ENCODE data around the gene NTNG2. TPM values are rescaled to one million over a fixed set of nuclear protein-coding genes. Genes with fewer than 3 reads are reported as not detected.
"Not testable (repeated sequence)": the region's sequence is repeated elsewhere in the genome, so short reads cannot be mapped to it uniquely, and the experiment has no call there.

NTNG2 gene
- total RNA-seq, 1 donor from 2014 or later: 2.5 TPM

DNA sequence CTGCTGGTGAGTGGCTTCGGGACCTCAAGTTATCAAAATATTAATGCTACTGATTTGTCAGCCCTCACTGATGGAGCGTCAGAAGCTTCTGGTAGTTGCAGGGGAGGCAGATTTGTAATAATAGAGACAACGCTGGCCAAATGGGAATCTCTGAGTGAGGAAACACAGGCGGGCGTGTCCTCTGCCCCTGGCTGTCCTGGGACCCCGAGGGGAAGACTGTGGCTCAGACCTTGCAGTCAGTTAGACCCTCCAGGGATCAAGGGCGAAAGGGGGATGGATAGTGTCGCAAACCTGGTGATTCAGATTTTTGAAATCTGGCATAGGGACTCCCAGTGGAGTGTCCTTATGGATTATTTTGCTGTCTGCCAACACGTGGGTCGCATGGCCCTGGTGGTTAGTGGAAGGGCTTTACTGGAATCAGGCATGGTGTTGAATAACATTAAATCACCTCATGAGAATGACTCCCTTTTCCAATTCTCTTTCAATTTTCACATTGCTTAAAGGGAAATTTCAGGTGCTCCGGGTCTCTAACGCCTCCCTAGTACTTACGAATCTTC lies 35.1 kb upstream of the NTNG2 start:
- H2AFZ ChIP-seq (ENCODE audit: low read depth, low read length): no peak overlapping the region
- H3K4me1 Mint-ChIP-seq (ENCODE audit: low read depth, unreplicated experiment): no peaks in the 10 kb centered on the region
- no peak for FAIRE-seq

DNA sequence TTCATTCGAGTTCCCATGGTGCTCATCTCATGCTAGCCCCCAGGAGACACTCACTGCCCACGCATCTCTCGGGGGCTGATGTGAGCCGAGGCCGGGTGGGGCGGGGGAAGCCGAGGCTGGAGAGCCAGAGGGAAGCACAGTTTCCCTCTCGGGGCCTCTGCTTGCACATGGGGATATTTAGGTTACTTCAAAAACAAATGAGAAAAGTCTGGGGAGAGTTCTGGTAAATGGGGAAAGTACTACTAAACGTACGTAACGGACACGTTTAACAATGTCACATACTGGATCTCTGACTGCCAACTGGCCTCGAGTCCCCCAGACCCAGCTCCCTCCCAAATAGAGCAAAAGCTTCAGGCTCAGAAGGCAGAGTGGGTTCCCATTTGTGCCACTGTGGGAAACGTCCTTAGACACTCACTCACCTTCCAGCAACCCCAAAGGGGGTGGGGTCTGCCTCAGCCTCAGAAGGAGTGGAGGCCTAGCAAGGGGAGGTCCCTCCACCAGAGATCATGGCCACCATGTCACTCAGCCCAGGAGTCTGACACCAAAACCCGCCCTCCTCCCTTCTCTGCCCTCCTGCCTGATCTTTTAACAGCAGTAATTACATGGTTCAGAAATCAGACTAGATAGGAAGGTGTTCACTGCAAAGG lies 33.8 kb upstream of the NTNG2 start:
- Histone ChIP-seq H3K4me3 (ENCODE audit: insufficient read depth, low read depth, low read length) (no peak overlapping the region), H3K9ac (ENCODE audit: low read length) (no peak overlapping the region), H3K79me2 (ENCODE audit: insufficient read depth, low read length) (no peaks in the 10 kb centered on the region), H3K9me3 (ENCODE audit: insufficient read depth, low read depth, low read length) (no peaks in the 10 kb centered on the region), H4K20me1 (ENCODE audit: insufficient read depth, low read length) (no peaks in the 10 kb centered on the region), H3K4me2 (ENCODE audit: low read length) (no peak overlapping the region), H3K27ac (ENCODE audit: low read depth, low read length) (no peak overlapping the region), H3K4me1 (ENCODE audit: insufficient read depth, low read length) (no peaks in the 10 kb centered on the region), H3K36me3 (ENCODE audit: insufficient read depth, low read length) (no peaks in the 10 kb centered on the region), H2AFZ (ENCODE audit: low read depth, low read length) (no peak overlapping the region), H3K27me3 (ENCODE audit: insufficient read depth, low read length) (peaks cover 52% of the 10 kb centered on the region)
- no peaks in the 10 kb centered on the region for H3K4me1 Mint-ChIP-seq (ENCODE audit: low read depth, unreplicated experiment)
- TF ChIP-seq, protein P1, sequence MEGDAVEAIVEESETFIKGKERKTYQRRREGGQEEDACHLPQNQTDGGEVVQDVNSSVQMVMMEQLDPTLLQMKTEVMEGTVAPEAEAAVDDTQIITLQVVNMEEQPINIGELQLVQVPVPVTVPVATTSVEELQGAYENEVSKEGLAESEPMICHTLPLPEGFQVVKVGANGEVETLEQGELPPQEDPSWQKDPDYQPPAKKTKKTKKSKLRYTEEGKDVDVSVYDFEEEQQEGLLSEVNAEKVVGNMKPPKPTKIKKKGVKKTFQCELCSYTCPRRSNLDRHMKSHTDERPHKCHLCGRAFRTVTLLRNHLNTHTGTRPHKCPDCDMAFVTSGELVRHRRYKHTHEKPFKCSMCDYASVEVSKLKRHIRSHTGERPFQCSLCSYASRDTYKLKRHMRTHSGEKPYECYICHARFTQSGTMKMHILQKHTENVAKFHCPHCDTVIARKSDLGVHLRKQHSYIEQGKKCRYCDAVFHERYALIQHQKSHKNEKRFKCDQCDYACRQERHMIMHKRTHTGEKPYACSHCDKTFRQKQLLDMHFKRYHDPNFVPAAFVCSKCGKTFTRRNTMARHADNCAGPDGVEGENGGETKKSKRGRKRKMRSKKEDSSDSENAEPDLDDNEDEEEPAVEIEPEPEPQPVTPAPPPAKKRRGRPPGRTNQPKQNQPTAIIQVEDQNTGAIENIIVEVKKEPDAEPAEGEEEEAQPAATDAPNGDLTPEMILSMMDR (IDR thresholded peaks at IDR 0.05; ENCODE audit: insufficient read depth, low read depth, low read length): no peak
- TF ChIP-seq EZH2 (IDR thresholded peaks at IDR 0.05; ENCODE audit: insufficient read depth, low read length): no peak
- H3K4me3 Mint-ChIP-seq (ENCODE audit: unreplicated experiment): no peak overlapping the region
- DNase-seq (ENCODE audit: low read depth): no peak
- peaks cover 82% of the 10 kb centered on the region for H3K27me3 Mint-ChIP-seq (ENCODE audit: low read depth, unreplicated experiment)
- H3K27ac Mint-ChIP-seq (ENCODE audit: unreplicated experiment): no peak overlapping the region
- no peak for FAIRE-seq
- H3K36me3 Mint-ChIP-seq (ENCODE audit: low read depth, unreplicated experiment): peaks cover 3% of the 10 kb centered on the region
- H3K9me3 Mint-ChIP-seq (ENCODE audit: unreplicated experiment): peaks cover under 1% of the 10 kb centered on the region

More for the DNA sequence above, 35.1 kb upstream of the NTNG2 start:
- peaks cover 63% of the 10 kb centered on the region for H3K27me3 ChIP-seq (ENCODE audit: insufficient read depth, low read length)
- H3K4me1 ChIP-seq (ENCODE audit: insufficient read depth, low read length): no peaks in the 10 kb centered on the region
- no peaks in the 10 kb centered on the region for H3K36me3 Mint-ChIP-seq (ENCODE audit: low read depth, unreplicated experiment)
- H3K36me3 ChIP-seq (ENCODE audit: insufficient read depth, low read length): no peaks in the 10 kb centered on the region
- H3K79me2 ChIP-seq (ENCODE audit: insufficient read depth, low read length): no peaks in the 10 kb centered on the region
- H3K9me3 ChIP-seq (ENCODE audit: insufficient read depth, low read depth, low read length): no peaks in the 10 kb centered on the region
- H3K27me3 Mint-ChIP-seq (ENCODE audit: low read depth, unreplicated experiment): peaks cover 79% of the 10 kb centered on the region
- no peak overlapping the region for H3K9ac ChIP-seq (ENCODE audit: low read length)
- no peak overlapping the region for H3K4me2 ChIP-seq (ENCODE audit: low read length)
- no peaks in the 10 kb centered on the region for H4K20me1 ChIP-seq (ENCODE audit: insufficient read depth, low read length)
- H3K9me3 Mint-ChIP-seq (ENCODE audit: unreplicated experiment): no peaks in the 10 kb centered on the region
- no peak for TF ChIP-seq EZH2 (IDR thresholded peaks at IDR 0.05; ENCODE audit: insufficient read depth, low read length)
- TF ChIP-seq, protein P1 (IDR thresholded peaks at IDR 0.05; ENCODE audit: insufficient read depth, low read depth, low read length): no peak
- H3K4me3 ChIP-seq (ENCODE audit: insufficient read depth, low read depth, low read length): no peak overlapping the region
- no peak overlapping the region for H3K27ac ChIP-seq (ENCODE audit: low read depth, low read length)
- no peak overlapping the region for H3K4me3 Mint-ChIP-seq (ENCODE audit: unreplicated experiment)
- no peak for DNase-seq (ENCODE audit: low read depth)
- no peak overlapping the region for H3K27ac Mint-ChIP-seq (ENCODE audit: unreplicated experiment)

GRCh38 chr9:132129535-132129934 lies 32.3 kb upstream of the NTNG2 start:
- Histone ChIP-seq H3K4me2 (ENCODE audit: low read length) (no peak overlapping the region), H4K20me1 (ENCODE audit: insufficient read depth, low read length) (no peaks in the 10 kb centered on the region), H3K79me2 (ENCODE audit: insufficient read depth, low read length) (no peaks in the 10 kb centered on the region), H3K9me3 (ENCODE audit: insufficient read depth, low read depth, low read length) (no peaks in the 10 kb centered on the region), H3K9ac (ENCODE audit: low read length) (no peak overlapping the region), H3K4me1 (ENCODE audit: insufficient read depth, low read length) (no peaks in the 10 kb centered on the region), H3K27ac (ENCODE audit: low read depth, low read length) (no peak overlapping the region), H2AFZ (ENCODE audit: low read depth, low read length) (no peak overlapping the region), H3K4me3 (ENCODE audit: insufficient read depth, low read depth, low read length) (no peak overlapping the region), H3K36me3 (ENCODE audit: insufficient read depth, low read length) (no peaks in the 10 kb centered on the region), H3K27me3 (ENCODE audit: insufficient read depth, low read length) (peaks cover 48% of the 10 kb centered on the region)
- H3K36me3 Mint-ChIP-seq (ENCODE audit: low read depth, unreplicated experiment): peaks cover 3% of the 10 kb centered on the region
- peaks cover 4% of the 10 kb centered on the region for H3K9me3 Mint-ChIP-seq (ENCODE audit: unreplicated experiment)
- no peak overlapping the region for H3K4me3 Mint-ChIP-seq (ENCODE audit: unreplicated experiment)
- no peak for DNase-seq (ENCODE audit: low read depth)
- peaks cover 76% of the 10 kb centered on the region for H3K27me3 Mint-ChIP-seq (ENCODE audit: low read depth, unreplicated experiment)
- H3K27ac Mint-ChIP-seq (ENCODE audit: unreplicated experiment): no peak overlapping the region
- H3K4me1 Mint-ChIP-seq (ENCODE audit: low read depth, unreplicated experiment): no peaks in the 10 kb centered on the region
- no peak for FAIRE-seq
- TF ChIP-seq, protein P1 (IDR thresholded peaks at IDR 0.05; ENCODE audit: insufficient read depth, low read depth, low read length): no peak
- no peak for TF ChIP-seq EZH2 (IDR thresholded peaks at IDR 0.05; ENCODE audit: insufficient read depth, low read length)

DNA sequence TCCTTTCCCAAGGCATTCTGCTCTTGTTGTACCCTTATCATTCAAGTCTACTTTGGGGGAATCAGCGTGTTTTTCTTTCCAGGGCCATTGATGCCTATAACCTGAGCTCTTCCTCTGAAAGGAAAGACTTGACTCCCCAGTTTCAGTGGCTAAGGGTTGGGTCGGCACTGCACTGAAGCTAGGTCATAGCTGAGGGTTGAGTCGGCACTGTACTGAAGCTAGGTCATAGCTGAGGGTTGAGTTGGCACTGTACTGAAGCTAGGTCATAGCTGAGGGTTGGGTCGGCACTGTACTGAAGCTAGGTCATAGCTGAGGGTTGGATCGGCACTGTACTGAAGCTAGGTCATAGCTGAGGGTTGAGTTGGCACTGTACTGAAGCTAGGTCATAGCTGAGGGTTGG lies 27.8 kb upstream of the NTNG2 start:
- H3K27ac ChIP-seq (ENCODE audit: low read depth, low read length); H3K9me3 Mint-ChIP-seq (ENCODE audit: unreplicated experiment); H3K9me3 ChIP-seq (ENCODE audit: insufficient read depth, low read depth, low read length); H3K27ac Mint-ChIP-seq (ENCODE audit: unreplicated experiment); H3K79me2 ChIP-seq (ENCODE audit: insufficient read depth, low read length); FAIRE-seq; H2AFZ ChIP-seq (ENCODE audit: low read depth, low read length); H3K9ac ChIP-seq (ENCODE audit: low read length); DNase-seq (ENCODE audit: low read depth); H3K4me3 ChIP-seq (ENCODE audit: insufficient read depth, low read depth, low read length); H3K4me1 Mint-ChIP-seq (ENCODE audit: low read depth, unreplicated experiment); H4K20me1 ChIP-seq (ENCODE audit: insufficient read depth, low read length); H3K4me3 Mint-ChIP-seq (ENCODE audit: unreplicated experiment); H3K4me2 ChIP-seq (ENCODE audit: low read length); H3K4me1 ChIP-seq (ENCODE audit: insufficient read depth, low read length); H3K36me3 ChIP-seq (ENCODE audit: insufficient read depth, low read length); H3K36me3 Mint-ChIP-seq (ENCODE audit: low read depth, unreplicated experiment): not testable (repeated sequence)
- H3K27me3 ChIP-seq (ENCODE audit: insufficient read depth, low read length): peaks cover 40% of the 10 kb centered on the region
- H3K27me3 Mint-ChIP-seq (ENCODE audit: low read depth, unreplicated experiment): peaks cover 69% of the 10 kb centered on the region
